Upper lobe of left lung (tissue), 4 donors: ENCODE data around the gene OR9I1.

Experiments used
- EP300 ChIP-seq, 4 donors: sonication (generic); formaldehyde crosslinking; IDR thresholded peaks; one replicate each; pipeline ENCODE4 v1.5.1; 2017; ENCODE audit warnings: antibody characterized with exemption in 4 of 4, control low read depth in 2 of 4
- POLR2A ChIP-seq, 4 donors: fragments of 450-650 bp; IDR thresholded peaks; one replicate each; pipeline ENCODE4 v1.5.1; 2016 to 2017; ENCODE audit warnings: antibody characterized with exemption in 4 of 4, mild to moderate bottlenecking in 2 of 4
- POLR2AphosphoS5 ChIP-seq, 2 donors: sonication (generic); formaldehyde crosslinking; IDR thresholded peaks; one replicate each; pipeline ENCODE4 v1.5.1; 2017; ENCODE audit warnings: antibody characterized with exemption in 2 of 2
- TF ChIP-seq, protein P1 (sequence below), 6 experiments: fragments of 450-650 bp in 4 of 6; fragments of 200-600 bp in 2 of 6; sonication (generic) in 2 of 6; IDR thresholded peaks; one replicate each; pipeline ENCODE4 v1.5.1; 2016 to 2019; ENCODE audit warnings: antibody characterized with exemption in 6 of 6

DNA sequence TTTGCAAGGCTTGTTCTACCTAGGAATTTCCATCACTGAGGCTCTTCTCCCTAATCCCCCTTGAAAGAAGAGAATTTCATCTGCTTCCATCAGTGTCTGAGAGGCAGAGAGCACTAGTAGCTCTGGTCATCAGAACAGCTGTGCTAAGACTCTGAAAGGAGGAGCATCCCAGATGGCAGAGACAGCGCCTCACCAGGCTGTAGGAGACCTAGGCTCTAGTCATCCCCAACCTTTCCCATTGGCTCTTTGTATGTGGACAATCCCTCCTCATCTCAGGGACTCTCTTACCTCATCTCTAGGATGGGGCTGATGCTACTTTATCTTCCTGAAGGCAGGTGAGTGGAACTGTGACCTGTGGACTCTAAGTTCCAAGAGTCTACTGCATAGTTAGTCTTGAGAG, 8.8 kb upstream of the OR9I1 start:
- TF ChIP-seq, protein P1, sequence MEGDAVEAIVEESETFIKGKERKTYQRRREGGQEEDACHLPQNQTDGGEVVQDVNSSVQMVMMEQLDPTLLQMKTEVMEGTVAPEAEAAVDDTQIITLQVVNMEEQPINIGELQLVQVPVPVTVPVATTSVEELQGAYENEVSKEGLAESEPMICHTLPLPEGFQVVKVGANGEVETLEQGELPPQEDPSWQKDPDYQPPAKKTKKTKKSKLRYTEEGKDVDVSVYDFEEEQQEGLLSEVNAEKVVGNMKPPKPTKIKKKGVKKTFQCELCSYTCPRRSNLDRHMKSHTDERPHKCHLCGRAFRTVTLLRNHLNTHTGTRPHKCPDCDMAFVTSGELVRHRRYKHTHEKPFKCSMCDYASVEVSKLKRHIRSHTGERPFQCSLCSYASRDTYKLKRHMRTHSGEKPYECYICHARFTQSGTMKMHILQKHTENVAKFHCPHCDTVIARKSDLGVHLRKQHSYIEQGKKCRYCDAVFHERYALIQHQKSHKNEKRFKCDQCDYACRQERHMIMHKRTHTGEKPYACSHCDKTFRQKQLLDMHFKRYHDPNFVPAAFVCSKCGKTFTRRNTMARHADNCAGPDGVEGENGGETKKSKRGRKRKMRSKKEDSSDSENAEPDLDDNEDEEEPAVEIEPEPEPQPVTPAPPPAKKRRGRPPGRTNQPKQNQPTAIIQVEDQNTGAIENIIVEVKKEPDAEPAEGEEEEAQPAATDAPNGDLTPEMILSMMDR (IDR thresholded peaks at IDR 0.05) = no peak
- TF ChIP-seq EP300 (IDR thresholded peaks at IDR 0.05) = no peak
- no peak for TF ChIP-seq POLR2A (IDR thresholded peaks at IDR 0.05)
- no peak for TF ChIP-seq POLR2AphosphoS5 (IDR thresholded peaks at IDR 0.05)
